ENCODE measurements around the gene TCF4.

The TCF4 gene

GRCh38 chr18:55269622-55270021 is 318.4 kb downstream of the TCF4 start:
- H3K27me3 ChIP-seq (ENCODE audit: insufficient read depth, low read depth, severe bottlenecking), result no peaks in the 10 kb centered on the region
- peaks cover 10% of the 10 kb centered on the region for H3K36me3 ChIP-seq
- TF ChIP-seq CTCF (IDR thresholded peaks at IDR 0.05; ENCODE audit: low read depth, low read length), result no peak
- no peak overlapping the region for H3K27ac ChIP-seq
- no peak for DNase-seq
- H3K9me3 ChIP-seq (ENCODE audit: severe bottlenecking), result no peaks in the 10 kb centered on the region
- no peak overlapping the region for H3K4me3 ChIP-seq (ENCODE audit: low read depth, low read length)

- TF ChIP-seq CTCF (IDR thresholded peaks at IDR 0.05; ENCODE audit: low read depth, low read length), result no peak
- Histone ChIP-seq H3K4me3 (ENCODE audit: low read depth, low read length) (no peak overlapping the region), H3K27ac (no peak overlapping the region), H3K36me3 (peaks cover 10% of the 10 kb centered on the region), H3K9me3 (ENCODE audit: severe bottlenecking) (no peaks in the 10 kb centered on the region), H3K27me3 (ENCODE audit: insufficient read depth, low read depth, severe bottlenecking) (no peaks in the 10 kb centered on the region)
- DNase-seq, result no peak
These were observed 319.2 kb downstream of the TCF4 start for GRCh38 chr18:55268628-55269275.

- TF ChIP-seq CTCF (IDR thresholded peaks at IDR 0.05; ENCODE audit: low read depth, low read length), result no peak
- no peak overlapping the region for H3K27ac ChIP-seq
- no peak overlapping the region for H3K4me3 ChIP-seq (ENCODE audit: low read depth, low read length)
- no peaks in the 10 kb centered on the region for H3K27me3 ChIP-seq (ENCODE audit: insufficient read depth, low read depth, severe bottlenecking)
- no peaks in the 10 kb centered on the region for H3K9me3 ChIP-seq (ENCODE audit: severe bottlenecking)
- peaks cover 10% of the 10 kb centered on the region for H3K36me3 ChIP-seq
- DNase-seq, result no peak
These were observed 319.8 kb downstream of the TCF4 start for GRCh38 chr18:55268151-55268601.

- TF ChIP-seq CTCF (IDR thresholded peaks at IDR 0.05; ENCODE audit: low read depth, low read length), result no peak
- Histone ChIP-seq H3K36me3 (peaks cover 10% of the 10 kb centered on the region), H3K4me3 (ENCODE audit: low read depth, low read length) (no peak overlapping the region), H3K9me3 (ENCODE audit: severe bottlenecking) (no peaks in the 10 kb centered on the region), H3K27me3 (ENCODE audit: insufficient read depth, low read depth, severe bottlenecking) (no peaks in the 10 kb centered on the region), H3K27ac (no peak overlapping the region)
- no peak for DNase-seq
These were observed 321.0 kb downstream of the TCF4 start for GRCh38 chr18:55266981-55267380.

GRCh38 chr18:55265984-55266383 is 322.0 kb downstream of the TCF4 start:
- Histone ChIP-seq H3K36me3 (peaks cover 10% of the 10 kb centered on the region), H3K27ac (no peak overlapping the region), H3K27me3 (ENCODE audit: insufficient read depth, low read depth, severe bottlenecking) (no peaks in the 10 kb centered on the region), H3K4me3 (ENCODE audit: low read depth, low read length) (no peak overlapping the region), H3K9me3 (ENCODE audit: severe bottlenecking) (no peaks in the 10 kb centered on the region)
- DNase-seq, result no peak
- no peak for TF ChIP-seq CTCF (IDR thresholded peaks at IDR 0.05; ENCODE audit: low read depth, low read length)

- no peak overlapping the region for H3K27ac ChIP-seq
- peaks cover 10% of the 10 kb centered on the region for H3K36me3 ChIP-seq
- no peak overlapping the region for H3K4me3 ChIP-seq (ENCODE audit: low read depth, low read length)
- no peak for DNase-seq
- H3K9me3 ChIP-seq (ENCODE audit: severe bottlenecking), result no peaks in the 10 kb centered on the region
- no peaks in the 10 kb centered on the region for H3K27me3 ChIP-seq (ENCODE audit: insufficient read depth, low read depth, severe bottlenecking)
- TF ChIP-seq CTCF (IDR thresholded peaks at IDR 0.05; ENCODE audit: low read depth, low read length), result no peak
These were observed 322.8 kb downstream of the TCF4 start for GRCh38 chr18:55265130-55265675.
